T47D (cell line): Measurements from ENCODE around the gene CTBP2.

Experiments used
- DNase-seq, 2 experiments: peaks; one replicate each; pipeline versions ENCODE4 v3.0.0 to v3.0.0-alpha.2; 2011 to 2012; ENCODE audit warnings: low read depth in 1 of 2, low spot score in 1 of 2
- JUND ChIP-seq: IDR thresholded peaks from 2 replicates; pipeline ENCODE4 v1.6.1; 2012; ENCODE audit warnings: low read depth
- in situ Hi-C: cut with HindIII; loops from 2 replicates; pipeline ENCODE4 v1.10.0; 2016; ENCODE audit warnings: low sequenced_read_pairs, low pct_unique_long_range_greater_than_20kb

CTBP2 gene

DNA sequence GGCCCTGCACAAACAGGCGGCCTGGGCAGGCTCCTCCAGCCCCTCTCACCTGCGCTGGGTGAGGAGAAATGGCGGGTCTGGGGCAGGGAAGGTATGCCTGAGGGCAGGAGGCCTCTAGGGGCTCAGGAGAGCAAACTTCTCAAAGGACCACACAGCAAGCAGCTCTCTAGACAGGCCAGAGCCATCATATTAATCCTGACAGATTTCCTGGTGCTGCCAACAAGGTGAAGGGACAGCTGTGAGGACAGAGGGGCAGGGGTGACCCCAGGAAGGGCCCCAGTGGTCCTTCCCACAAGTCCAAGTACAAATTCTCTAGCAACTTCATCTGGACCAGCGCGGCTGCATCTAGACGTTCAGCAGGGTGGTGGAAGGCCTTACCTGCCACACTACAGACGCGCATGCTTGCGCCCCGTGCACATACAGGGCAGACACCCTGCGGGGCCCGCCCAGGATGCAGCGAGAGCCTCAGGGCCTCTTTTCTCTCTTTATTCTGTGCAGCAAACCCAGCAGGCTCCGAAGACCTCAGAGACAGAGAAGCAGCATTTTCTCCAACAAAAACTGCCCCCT lies 156.4 kb downstream of the CTBP2 start:
- in situ Hi-C loops = no loop called here
- DNase-seq = no peak
- TF ChIP-seq JUND = no peak

DNA sequence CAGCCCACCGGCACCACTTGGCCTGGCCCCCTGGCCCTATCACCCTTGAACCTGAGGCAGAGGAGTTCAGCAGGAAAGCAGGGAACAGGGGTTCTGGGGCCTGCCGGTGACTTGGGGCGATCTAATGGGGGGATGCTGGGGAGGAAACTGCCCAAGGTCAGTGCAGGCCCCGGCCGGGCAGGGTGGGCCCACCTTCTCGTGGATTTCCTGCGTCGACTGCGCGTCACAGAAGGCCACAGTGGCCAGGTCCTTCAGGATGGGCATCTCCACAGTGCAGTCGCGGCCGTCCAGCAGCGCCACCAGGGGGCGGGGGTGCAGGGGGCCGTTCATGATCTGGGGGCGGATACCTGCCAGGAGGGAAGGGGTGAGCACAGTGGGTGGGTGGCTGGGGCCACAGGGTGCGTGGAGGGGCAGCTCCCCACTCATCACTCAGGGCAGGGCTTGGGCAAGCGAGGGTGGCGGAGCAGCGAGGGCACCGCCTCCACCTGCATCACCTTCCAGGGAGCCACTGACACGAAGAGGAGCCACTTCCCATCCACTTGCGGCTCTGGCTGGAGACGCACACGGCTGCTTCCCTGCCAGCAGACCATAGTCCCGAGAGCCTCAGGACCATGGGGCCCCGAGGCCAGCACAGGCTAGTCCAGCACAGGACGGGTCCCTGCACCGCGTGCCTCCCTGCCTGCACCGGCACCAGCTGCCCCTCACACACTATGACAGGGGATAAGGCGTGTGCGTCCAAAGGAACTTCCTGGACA lies 157.0 kb downstream of the CTBP2 start:
- no peak for DNase-seq

DNA sequence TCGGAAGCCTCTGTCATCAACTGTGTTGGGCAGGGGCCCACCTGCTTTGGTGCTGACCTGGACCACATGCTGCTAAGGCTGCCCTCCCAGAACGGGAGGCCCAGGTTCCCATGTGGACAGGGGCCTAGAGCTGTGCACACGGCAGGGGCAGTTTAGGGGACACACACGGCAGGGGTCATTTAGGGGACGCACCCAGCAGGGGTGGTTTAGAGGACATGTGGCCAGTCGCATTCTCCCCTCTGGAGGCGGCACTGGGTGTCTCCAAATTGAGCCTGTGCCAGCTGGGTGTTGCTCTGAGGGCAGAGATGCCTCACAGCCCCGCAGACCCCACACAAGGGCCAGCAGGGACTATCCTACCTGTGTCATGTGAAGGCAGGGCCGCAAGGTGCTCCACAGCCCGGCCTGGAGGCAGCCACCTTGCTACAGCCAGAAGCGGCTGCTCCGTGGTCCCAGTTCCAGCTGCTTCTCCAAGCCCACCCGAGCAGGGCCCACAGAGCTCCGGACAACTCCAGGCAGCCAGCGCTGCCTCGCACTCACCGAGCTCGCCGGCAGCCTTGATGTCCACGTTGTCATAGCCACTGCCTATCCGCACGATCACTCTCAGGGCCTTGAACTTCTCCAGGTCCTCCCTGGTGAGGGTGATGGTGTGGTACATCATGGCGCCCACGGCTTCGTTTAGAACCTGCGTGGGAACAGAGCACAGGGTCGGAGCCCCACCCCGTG lies 157.8 kb downstream of the CTBP2 start:
- no peak for DNase-seq
- TF ChIP-seq JUND = no peak
- in situ Hi-C loops = no loop called here

More for the DNA sequence above, 157.0 kb downstream of the CTBP2 start:
- TF ChIP-seq JUND = no peak
- in situ Hi-C loops = no loop called here

DNA sequence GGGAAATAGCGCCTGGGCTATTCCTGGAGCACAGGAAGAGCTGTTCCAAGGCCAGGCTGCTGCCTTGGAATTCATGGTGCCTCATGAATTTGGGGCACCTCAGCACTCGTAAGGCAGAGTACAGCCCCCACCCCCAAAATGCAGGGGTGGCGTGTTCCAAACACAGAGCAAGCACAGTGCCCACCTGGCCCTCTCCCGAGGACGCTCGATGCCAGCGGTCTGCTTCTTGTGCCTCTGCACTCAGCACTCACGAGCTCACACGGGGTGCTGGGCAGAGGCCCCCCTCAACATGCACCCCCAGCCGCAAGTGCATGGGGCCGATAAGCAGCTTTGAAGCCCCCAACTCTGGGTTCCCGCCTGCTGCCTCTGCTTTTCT lies 158.3 kb downstream of the CTBP2 start:
- TF ChIP-seq JUND = no peak
- in situ Hi-C loops = no loop called here
- no peak for DNase-seq

DNA sequence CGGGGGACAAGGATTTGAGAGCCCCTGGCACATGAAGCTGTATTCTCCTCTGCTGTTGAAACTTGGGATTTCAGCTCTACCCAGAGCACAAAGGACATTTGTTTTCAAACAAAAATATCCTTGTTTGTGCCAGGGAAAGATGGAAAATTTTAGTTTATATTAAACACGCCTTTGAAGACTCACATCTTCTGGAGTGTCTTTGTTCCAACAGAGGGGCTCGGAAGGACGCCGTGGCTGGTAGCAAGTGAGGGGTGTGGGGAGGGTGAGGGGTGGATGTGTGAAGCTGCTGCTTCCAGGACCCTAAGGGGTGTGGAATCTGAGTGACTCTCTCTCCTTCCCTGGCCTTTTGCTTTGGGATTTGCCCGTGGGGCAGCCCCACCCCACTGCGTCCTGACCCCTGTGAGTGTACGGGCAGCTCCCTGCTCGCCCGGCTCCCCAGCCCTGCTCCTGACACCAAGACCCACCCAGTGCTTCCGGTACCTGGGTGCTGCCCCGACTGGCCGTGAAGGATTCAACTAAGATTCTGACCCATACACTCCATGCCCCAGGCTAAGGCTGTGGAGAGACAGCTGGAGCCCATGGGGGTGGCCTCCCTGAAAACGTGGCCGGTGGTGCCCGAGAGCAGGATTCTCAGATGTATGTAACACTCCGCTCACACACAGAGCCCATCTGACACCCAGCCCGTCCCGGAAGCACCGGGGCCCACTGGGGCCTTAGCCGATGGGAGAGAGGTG lies 158.9 kb downstream of the CTBP2 start:
- TF ChIP-seq JUND = no peak
- DNase-seq = no peak
- in situ Hi-C loops = no loop called here

DNA sequence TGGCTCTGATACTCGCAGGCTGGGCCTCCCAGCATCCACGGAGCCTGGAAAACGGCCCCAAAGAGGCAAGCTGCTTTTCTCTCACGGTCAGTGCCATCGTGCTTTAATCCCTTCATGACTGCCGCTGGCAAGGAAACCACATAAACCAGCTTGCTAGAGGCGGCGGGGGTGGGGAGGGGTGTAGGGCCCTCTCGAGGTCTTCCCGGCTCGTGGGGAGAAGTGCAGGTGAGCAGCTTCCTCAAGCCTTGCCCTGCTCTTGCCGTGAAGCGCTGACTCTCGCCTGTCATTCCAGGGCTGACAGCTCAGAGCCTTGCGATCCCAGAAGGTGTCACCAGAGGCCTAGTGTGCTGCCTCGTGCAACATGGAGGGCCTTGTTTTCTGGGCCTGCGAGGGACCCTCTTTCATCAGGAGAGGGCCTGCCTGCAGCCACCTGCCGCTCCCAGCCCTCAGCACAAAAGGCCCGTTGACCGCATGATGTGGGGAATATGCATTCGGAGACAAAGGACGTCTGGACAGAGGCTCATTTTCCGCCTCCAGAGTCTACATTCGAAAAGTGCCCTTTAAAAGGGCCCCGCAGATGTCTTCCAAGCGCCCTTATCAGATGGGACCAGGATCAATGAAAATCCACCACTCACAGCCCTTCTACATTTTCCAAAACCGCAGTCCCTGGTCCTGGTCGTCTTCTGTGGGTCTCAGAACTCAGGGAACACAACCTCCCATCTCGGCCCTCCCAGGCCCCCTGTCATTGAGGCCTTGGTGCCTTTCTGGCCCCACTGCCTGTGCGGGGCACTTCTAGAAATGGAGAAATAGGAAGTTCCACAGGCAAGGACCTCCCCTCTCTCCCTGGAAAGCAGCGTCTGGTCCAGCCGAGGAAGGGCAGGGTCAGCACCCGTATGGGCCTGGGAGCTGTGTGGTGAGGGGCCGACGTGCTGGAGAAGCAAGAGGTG lies 159.7 kb downstream of the CTBP2 start:
- TF ChIP-seq JUND = no peak
- in situ Hi-C loops = no loop called here
- DNase-seq = no peak

DNA sequence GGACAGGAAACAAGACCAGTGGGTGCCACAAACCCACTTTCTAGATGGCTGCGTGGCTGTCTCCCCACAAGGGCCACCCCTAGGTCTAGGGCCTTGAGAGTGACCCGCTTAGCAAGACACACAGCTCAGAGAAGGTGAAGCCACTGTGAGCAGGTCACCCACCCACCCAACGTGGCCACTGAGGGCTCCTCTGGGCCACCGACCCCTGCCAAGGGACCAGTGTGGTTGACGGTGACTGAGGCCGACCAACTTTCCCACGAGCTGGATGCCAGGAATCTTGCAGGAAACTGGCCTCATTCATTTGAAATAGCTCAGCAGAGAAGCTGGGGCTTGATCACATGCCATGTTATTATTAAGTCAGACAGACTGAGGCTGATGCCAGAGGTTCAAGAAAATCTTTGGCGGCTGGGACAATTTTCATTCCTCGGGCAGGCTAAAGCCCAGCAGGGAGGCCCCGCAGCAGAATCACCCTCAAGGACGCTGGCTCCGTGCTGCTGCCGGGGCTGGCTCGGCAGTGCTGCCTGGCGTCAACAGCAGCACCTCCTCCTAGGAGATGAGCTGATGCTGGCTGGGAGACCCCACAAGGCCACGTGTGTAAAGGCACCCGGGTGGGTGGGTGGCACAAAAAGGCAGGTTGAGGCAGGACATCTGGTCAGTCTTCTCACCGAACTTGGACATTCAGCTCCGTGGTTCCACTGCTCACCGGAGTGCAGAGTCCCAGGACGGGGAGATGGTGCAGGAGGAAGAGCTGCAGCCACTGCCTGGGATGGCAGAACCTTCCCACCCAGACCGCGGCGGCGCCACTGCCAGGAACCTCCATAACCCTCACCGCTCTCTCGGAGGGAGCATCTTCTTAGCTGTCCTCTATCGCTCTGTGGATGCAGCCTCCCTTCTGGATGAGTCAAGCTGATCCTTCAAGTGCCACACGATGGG lies 160.7 kb downstream of the CTBP2 start:
- in situ Hi-C loops = no loop called here
- DNase-seq = no peak
- TF ChIP-seq JUND = no peak

DNA sequence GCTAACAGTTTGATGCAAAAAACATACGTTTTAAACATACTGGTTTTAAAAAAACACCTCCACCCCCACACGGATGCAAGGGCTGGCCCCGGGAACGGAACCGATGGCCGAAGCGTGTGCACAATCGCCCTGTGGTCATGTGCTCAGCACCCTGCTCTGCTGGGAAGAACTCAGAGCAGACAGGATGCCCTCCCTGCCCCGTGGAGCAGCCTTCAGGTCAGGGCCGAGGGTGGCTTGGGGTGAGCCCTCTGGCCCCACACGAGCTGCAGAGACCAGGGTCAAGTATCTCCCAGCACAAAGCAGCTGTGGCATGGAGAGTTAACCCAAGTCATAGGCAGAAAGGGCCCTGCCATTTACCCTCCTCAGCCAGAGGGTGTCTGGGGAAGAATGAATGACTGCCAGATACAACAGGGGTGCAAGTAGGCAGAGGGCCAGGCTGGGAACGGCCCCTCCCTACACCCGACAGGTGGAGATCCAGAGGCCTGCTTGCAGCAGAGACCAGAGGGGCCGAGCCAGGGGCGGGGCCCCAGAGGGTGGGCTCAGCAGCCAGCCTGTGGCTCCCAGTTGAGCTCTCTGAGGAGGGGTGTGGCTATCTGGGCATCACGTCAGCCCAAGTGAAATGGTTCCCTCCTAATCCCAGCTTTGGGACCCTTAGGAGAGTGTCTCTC lies 161.6 kb downstream of the CTBP2 start:
- in situ Hi-C loops = no loop called here
- no peak for DNase-seq
- TF ChIP-seq JUND = no peak

DNA sequence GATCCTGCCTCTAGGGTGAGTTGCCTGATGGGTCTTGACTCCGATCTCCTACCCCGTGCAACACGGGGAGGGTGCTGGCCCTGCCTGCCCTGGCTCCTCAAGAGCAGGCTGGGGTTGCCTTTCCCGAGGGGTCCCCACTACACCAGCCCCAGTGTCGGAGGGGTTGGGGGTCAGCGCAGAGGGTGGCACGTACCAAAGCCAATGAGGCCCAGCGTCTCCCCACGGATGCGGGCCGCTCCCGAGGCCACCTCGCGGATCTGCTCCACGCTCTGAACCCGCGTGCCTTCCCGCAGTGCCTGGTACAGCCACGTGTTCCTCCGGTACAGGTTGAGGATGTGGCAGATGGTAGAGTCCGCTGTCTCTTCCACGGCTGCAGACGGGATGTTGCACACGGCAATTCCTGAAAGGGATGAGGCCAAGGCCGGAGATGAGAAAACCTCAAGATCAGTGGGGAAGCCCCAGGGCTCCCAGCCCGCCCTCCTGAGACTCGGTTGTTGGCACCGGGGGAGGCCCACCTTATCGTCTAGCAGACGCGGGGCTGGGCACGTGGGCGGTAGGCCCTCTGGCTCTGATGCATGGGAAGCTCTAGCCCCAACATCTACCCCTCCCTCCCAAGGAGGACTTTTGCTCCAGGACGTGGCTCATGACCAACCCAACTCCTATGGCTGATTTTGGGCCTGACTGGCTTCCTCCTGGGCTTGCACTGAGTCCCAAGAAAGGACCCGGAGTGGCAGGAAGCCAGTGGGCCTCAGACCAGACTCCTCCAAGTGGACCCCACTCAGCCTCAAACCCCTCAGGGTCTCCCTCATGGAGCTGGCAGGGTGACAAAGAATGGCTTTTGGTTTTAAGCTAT lies 162.4 kb downstream of the CTBP2 start:
- DNase-seq = no peak
- no peak for TF ChIP-seq JUND
- in situ Hi-C loops = no loop called here

DNA sequence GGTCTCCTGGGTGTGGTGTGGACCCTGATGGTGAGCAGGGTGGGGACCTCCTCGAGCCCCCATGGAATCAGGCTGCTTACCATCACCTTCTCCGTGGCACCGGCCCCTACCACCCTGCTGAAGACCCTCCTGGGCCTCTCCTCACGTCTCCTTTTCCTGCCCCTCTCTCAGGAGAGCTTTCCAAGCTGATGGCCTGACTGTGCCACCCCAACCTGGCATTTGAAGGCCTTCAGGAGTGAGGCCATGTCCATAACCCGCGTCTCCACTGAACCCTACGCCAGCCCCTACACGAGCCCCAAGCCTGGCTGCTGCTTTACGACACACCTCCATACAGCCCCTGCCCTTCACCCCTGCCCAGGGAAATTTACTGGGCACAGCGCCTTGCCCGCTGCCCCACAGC lies 163.1 kb downstream of the CTBP2 start:
- no peak for DNase-seq
- in situ Hi-C loops = no loop called here
- TF ChIP-seq JUND = no peak
